ENCODE data around the gene GDPD3. TPM values are rescaled to one million over a fixed set of nuclear protein-coding genes. Genes with fewer than 3 reads are reported as not detected.

Gene GDPD3
- total and polyA plus RNA-seq, 2 of the 13 experiments (the other 11 are each of a cell fraction or from before 2014, with no cell fraction given): 18.7 to 20.6 TPM

DNA sequence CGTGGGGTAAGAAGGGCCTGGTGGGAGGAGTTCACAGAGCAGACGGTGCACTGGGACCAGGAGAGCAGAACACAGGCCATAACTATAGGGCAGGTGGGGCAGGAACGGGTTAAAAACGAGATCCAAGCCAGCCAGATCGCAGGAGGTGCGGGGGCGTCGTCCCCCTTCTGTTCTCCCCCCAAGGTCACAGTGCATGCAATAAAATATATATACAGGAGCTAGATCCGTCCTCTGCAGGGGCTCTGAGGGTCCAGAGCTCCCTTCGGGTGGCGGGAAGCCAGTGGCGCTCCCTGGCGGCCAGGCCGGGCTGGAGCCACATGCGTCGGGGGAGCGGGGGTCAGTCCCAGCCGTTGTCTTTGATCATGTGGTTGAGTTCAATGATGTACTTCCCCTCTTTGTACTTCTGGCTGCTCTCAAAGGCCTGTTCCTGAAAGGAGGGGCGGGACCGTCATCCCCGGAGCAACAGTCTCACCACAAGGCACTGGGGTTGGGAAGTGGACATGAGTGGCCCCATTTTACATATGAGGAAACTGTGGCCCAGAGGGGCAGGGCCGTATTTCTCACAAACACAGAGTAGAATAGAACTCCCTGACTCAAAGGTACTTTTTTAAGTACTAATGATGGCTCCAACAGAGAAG, 20.8 kb downstream of the GDPD3 start (continued):
- TF ChIP-seq SMC3 (IDR thresholded peaks at IDR 0.05; ENCODE audit: low read length): peak; percentile 38
- TF ChIP-seq ZBTB3 (CRISPR knock-in tag; IDR thresholded peaks at IDR 0.05; ENCODE audit: borderline replicate concordance, low read depth): peak; percentile 83; the same call in 1 of the 2 replicates
- TF ChIP-seq, protein P1, sequence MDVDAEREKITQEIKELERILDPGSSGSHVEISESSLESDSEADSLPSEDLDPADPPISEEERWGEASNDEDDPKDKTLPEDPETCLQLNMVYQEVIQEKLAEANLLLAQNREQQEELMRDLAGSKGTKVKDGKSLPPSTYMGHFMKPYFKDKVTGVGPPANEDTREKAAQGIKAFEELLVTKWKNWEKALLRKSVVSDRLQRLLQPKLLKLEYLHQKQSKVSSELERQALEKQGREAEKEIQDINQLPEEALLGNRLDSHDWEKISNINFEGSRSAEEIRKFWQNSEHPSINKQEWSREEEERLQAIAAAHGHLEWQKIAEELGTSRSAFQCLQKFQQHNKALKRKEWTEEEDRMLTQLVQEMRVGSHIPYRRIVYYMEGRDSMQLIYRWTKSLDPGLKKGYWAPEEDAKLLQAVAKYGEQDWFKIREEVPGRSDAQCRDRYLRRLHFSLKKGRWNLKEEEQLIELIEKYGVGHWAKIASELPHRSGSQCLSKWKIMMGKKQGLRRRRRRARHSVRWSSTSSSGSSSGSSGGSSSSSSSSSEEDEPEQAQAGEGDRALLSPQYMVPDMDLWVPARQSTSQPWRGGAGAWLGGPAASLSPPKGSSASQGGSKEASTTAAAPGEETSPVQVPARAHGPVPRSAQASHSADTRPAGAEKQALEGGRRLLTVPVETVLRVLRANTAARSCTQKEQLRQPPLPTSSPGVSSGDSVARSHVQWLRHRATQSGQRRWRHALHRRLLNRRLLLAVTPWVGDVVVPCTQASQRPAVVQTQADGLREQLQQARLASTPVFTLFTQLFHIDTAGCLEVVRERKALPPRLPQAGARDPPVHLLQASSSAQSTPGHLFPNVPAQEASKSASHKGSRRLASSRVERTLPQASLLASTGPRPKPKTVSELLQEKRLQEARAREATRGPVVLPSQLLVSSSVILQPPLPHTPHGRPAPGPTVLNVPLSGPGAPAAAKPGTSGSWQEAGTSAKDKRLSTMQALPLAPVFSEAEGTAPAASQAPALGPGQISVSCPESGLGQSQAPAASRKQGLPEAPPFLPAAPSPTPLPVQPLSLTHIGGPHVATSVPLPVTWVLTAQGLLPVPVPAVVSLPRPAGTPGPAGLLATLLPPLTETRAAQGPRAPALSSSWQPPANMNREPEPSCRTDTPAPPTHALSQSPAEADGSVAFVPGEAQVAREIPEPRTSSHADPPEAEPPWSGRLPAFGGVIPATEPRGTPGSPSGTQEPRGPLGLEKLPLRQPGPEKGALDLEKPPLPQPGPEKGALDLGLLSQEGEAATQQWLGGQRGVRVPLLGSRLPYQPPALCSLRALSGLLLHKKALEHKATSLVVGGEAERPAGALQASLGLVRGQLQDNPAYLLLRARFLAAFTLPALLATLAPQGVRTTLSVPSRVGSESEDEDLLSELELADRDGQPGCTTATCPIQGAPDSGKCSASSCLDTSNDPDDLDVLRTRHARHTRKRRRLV (CRISPR knock-in tag; IDR thresholded peaks at IDR 0.05): peak; percentile 74; the same call in 1 of the 2 replicates
- peak; percentile 97 for TF ChIP-seq MYC (CRISPR knock-in tag; IDR thresholded peaks at IDR 0.05; ENCODE audit: borderline replicate concordance)
- peak; percentile 87; the same call in 1 of the 2 replicates for TF ChIP-seq SOX5 (CRISPR knock-in tag; IDR thresholded peaks at IDR 0.05; ENCODE audit: borderline replicate concordance)
- TF ChIP-seq SRSF4 (IDR thresholded peaks at IDR 0.05; ENCODE audit: low read depth, low read length, poor library complexity, severe bottlenecking): no peak
- peak; percentile 14; the same call in 1 of the 2 replicates for TF ChIP-seq ZKSCAN8 (CRISPR knock-in tag; IDR thresholded peaks at IDR 0.05; ENCODE audit: borderline replicate concordance)
- TF ChIP-seq SP140L (CRISPR knock-in tag; IDR thresholded peaks at IDR 0.05; ENCODE audit: borderline replicate concordance): no peak
- TF ChIP-seq KDM6A (CRISPR knock-in tag; IDR thresholded peaks at IDR 0.05; ENCODE audit: low read depth): 0 out of 2 replicates have a peak, but pooled peaks have one; percentile 27
- TF ChIP-seq ZFP90 (CRISPR knock-in tag; IDR thresholded peaks at IDR 0.05; ENCODE audit: borderline replicate concordance): peak; percentile 76; the same call in 1 of the 2 replicates
- TF ChIP-seq MTA3 (CRISPR knock-in tag; IDR thresholded peaks at IDR 0.05): no peak
- TF ChIP-seq FLYWCH1 (CRISPR knock-in tag; IDR thresholded peaks at IDR 0.05): no peak
- no peak for TF ChIP-seq NCOA5 (CRISPR knock-in tag; IDR thresholded peaks at IDR 0.05)
- TF ChIP-seq MATR3 (CRISPR knock-in tag; IDR thresholded peaks at IDR 0.05): no peak
- TF ChIP-seq ZEB1 (IDR thresholded peaks at IDR 0.05; ENCODE audit: insufficient replicate concordance, low read depth): peak; percentile 39
- peak; percentile 92; the same call in 1 of the 2 replicates for TF ChIP-seq RCOR2 (CRISPR knock-in tag; IDR thresholded peaks at IDR 0.05)
- no peak for TF ChIP-seq ELF3 (CRISPR knock-in tag; IDR thresholded peaks at IDR 0.05)
- TF ChIP-seq, protein P2, sequence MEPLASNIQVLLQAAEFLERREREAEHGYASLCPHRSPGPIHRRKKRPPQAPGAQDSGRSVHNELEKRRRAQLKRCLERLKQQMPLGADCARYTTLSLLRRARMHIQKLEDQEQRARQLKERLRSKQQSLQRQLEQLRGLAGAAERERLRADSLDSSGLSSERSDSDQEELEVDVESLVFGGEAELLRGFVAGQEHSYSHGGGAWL (CRISPR knock-in tag; IDR thresholded peaks at IDR 0.05): no peak; the same call in 1 of the 2 replicates
- peak; percentile 94 for TF ChIP-seq PHF21A (CRISPR knock-in tag; IDR thresholded peaks at IDR 0.05)
- TF ChIP-seq ZNF615 (CRISPR knock-in tag; IDR thresholded peaks at IDR 0.05; ENCODE audit: borderline replicate concordance): 0 out of 2 replicates have a peak, but pooled peaks have one; percentile 96
- TF ChIP-seq ZNF629 (CRISPR knock-in tag; conservative IDR thresholded peaks at IDR 0.05): peak; percentile 99
- TF ChIP-seq EED (CRISPR knock-in tag; IDR thresholded peaks at IDR 0.05): no peak
- peak; percentile 85 for TF ChIP-seq ZNF605 (CRISPR knock-in tag; IDR thresholded peaks at IDR 0.05)
- TF ChIP-seq, protein P3, sequence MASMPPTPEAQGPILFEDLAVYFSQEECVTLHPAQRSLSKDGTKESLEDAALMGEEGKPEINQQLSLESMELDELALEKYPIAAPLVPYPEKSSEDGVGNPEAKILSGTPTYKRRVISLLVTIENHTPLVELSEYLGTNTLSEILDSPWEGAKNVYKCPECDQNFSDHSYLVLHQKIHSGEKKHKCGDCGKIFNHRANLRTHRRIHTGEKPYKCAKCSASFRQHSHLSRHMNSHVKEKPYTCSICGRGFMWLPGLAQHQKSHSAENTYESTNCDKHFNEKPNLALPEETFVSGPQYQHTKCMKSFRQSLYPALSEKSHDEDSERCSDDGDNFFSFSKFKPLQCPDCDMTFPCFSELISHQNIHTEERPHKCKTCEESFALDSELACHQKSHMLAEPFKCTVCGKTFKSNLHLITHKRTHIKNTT (CRISPR knock-in tag; IDR thresholded peaks at IDR 0.05): no peak
- no peak for TF ChIP-seq GFI1 (CRISPR knock-in tag; IDR thresholded peaks at IDR 0.05; ENCODE audit: borderline replicate concordance)
- no peak for TF ChIP-seq NFATC3 (CRISPR knock-in tag; IDR thresholded peaks at IDR 0.05)

All from HepG2 (cell line).